Lower lobe of right lung (tissue), 2 donors: ENCODE measurements around the gene DCAF15. TPM values are rescaled to one million over a fixed set of nuclear protein-coding genes. Genes with fewer than 3 reads are reported as not detected.
"Not testable (repeated sequence)": the region's sequence is repeated elsewhere in the genome, so short reads cannot be mapped to it uniquely, and the experiment has no call there.

Source experiments
- ATAC-seq, 2 donors: fragments of 200-7000 bp; cut with Tn5 transposase; one replicate each; pipeline ENCODE4 v1.9.1; 2020 to 2022; ENCODE audit warnings: mild to moderate bottlenecking in 2 of 2, moderate library complexity in 2 of 2
- DNase-seq: peaks from one replicate; pipeline ENCODE4 v3.0.0-alpha.2; 2020
- H3K27ac ChIP-seq: fragments of 200-600 bp; one replicate; pipeline ENCODE4 v1.8.0; 2022
- H3K27me3 ChIP-seq: fragments of 200-600 bp; one replicate; pipeline ENCODE4 v1.8.0; 2022; ENCODE audit warnings: low read depth
- H3K36me3 ChIP-seq: fragments of 200-600 bp; one replicate; pipeline ENCODE4 v1.8.0; 2022; ENCODE audit warnings: mild to moderate bottlenecking
- H3K4me1 ChIP-seq: fragments of 200-600 bp; one replicate; pipeline ENCODE4 v1.8.0; 2022
- H3K4me3 ChIP-seq: fragments of 200-600 bp; one replicate; pipeline ENCODE4 v1.8.0; 2022; ENCODE audit warnings: mild to moderate bottlenecking
- H3K9me3 ChIP-seq: fragments of 200-600 bp; one replicate; pipeline ENCODE4 v1.8.0; 2022
- intact Hi-C: fragments of 100-400 bp; cut with DNase I; formaldehyde crosslinking; loops from one replicate; pipeline ENCODE4 v1.11.0; 2022
- total RNA-seq: library from RNA; stranded (reverse); fragmentation: NEBNext Ultra II Directional; extraction: Animal tissue kit (Norgen Biotek cat#: 25700); gene quantifications from one replicate; pipeline ENCODE4 v1.2.1, GENCODE V29; 2021
- TF ChIP-seq, protein P1 (sequence below): fragments of 200-600 bp; IDR thresholded peaks from one replicate; pipeline ENCODE4 v1.8.0; 2022; ENCODE audit warnings: antibody characterized with exemption, mild to moderate bottlenecking
- donor health status: DM: no; HTN: yes; CAD: no; lungs with severe emphysema.

DCAF15 gene
- total RNA-seq, 1 donor from 2014 or later, result 28.4 TPM

DNA sequence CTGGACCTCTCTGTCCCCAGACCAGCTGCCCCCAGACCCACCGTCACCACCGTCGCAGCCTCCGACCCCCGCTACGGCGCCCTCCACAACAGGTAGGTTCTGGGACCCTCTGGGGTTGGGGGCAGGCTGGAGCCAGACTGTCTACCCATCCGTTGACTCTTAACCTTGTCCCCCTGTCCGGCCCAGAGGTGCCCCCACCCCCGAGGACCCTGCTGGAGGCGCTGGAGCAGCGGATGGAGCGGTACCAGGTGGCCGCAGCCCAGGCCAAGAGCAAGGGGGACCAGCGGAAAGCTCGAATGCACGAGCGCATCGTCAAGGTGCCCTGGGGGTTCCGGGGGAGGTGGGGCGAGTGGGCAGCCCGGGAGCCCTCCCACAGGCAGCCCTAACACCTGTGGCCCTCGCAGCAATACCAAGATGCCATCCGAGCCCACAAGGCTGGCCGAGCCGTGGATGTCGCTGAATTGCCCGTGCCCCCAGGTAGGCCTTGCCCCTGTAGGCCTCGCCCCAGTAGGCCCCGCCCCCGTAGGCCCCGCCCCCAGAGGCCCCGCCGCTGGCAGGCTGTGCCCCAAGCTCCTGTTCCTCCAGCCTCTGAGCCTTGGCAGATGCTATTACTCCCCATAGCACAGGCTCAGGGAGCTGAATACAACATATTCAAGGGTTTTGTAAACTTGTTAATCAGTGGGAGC is 33.4 kb upstream of the DCAF15 start:
- Histone ChIP-seq H3K4me3 (no peak overlapping the region), H3K4me1 (peaks cover 10% of the 10 kb centered on the region), H3K27me3 (no peaks in the 10 kb centered on the region), H3K36me3 (peaks cover 95% of the 10 kb centered on the region), H3K9me3 (no peaks in the 10 kb centered on the region), H3K27ac (no peak overlapping the region)
- TF ChIP-seq, protein P1, sequence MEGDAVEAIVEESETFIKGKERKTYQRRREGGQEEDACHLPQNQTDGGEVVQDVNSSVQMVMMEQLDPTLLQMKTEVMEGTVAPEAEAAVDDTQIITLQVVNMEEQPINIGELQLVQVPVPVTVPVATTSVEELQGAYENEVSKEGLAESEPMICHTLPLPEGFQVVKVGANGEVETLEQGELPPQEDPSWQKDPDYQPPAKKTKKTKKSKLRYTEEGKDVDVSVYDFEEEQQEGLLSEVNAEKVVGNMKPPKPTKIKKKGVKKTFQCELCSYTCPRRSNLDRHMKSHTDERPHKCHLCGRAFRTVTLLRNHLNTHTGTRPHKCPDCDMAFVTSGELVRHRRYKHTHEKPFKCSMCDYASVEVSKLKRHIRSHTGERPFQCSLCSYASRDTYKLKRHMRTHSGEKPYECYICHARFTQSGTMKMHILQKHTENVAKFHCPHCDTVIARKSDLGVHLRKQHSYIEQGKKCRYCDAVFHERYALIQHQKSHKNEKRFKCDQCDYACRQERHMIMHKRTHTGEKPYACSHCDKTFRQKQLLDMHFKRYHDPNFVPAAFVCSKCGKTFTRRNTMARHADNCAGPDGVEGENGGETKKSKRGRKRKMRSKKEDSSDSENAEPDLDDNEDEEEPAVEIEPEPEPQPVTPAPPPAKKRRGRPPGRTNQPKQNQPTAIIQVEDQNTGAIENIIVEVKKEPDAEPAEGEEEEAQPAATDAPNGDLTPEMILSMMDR, result no peak
- intact Hi-C loops, result no loop called here
- DNase-seq (no peak), ATAC-seq (peak in 1 of 2 donors; percentile 18)

DNA sequence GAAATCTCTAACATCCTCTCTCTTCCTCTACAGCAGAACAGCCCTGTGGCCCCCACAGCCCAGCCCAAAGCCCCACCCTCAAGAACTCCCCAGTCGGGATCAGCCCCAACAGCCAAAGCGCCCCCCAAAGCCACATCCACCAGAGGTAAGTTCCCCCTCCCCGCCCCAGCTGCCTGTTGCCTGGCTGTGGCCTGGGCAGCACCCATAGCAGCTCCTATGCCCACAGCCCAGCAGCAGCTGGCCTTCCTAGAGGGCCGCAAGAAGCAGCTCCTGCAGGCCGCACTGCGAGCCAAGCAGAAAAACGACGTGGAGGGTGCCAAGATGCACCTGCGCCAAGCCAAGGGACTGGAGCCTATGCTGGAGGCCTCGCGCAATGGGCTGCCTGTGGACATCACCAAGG is 31.8 kb upstream of the DCAF15 start:
- H3K27me3 ChIP-seq, result no peaks in the 10 kb centered on the region

DNA sequence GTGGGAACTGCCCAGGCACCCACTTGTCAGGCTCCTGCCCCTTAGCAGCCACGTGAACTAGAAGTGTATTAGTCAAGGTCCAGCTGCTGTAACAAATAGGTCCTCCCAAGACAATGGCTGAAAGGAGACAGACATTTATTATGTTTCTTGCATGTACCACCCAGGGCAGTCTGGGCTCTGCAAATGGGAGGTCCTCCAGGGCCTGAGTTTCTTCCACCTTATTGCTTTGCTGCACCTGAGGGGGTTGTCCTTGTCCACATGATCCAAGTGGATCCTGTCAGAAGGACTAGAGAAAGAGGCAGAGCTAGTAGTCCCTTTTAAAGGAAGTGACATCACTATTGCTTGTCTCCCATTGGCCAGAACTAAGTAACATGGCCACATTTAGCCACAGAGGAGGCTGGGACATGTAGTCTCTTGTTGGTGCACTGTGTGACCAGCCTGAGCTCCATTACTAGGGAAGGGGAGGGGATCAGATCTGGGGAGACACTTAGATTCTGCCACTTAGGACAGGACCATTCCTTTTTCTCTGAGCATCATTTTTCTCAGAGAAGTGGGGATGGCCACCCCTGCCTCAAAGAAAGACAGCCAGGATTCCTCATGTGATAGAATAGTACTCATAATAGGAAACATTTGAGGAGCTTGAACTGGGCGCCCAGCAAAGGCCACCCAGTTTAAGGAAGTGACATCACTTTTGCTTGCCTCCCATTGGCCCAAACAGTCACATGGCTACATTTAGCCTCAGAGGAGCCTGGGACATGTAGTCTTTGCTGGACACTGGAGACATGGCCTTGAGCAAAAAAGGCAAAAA is 31.2 kb upstream of the DCAF15 start:
- Histone ChIP-seq H3K27me3 (no peaks in the 10 kb centered on the region), H3K4me1 (peaks cover 12% of the 10 kb centered on the region), H3K4me3 (no peak overlapping the region), H3K27ac (no peak overlapping the region), H3K36me3 (peaks cover 88% of the 10 kb centered on the region), H3K9me3 (no peaks in the 10 kb centered on the region)
- peak; percentile 34 to 47 for ATAC-seq
- TF ChIP-seq, protein P1, result no peak
- no peak for DNase-seq
- intact Hi-C loops, result no loop called here

More for the DNA sequence above, 31.8 kb upstream of the DCAF15 start:
- H3K9me3 ChIP-seq, result no peaks in the 10 kb centered on the region
- no peak overlapping the region for H3K4me3 ChIP-seq
- DNase-seq (no peak), ATAC-seq (no peak)
- TF ChIP-seq, protein P1, result no peak
- H3K4me1 ChIP-seq, result peaks cover 10% of the 10 kb centered on the region
- no peak overlapping the region for H3K27ac ChIP-seq
- peaks cover 92% of the 10 kb centered on the region for H3K36me3 ChIP-seq
- intact Hi-C loops, result no loop called here

DNA sequence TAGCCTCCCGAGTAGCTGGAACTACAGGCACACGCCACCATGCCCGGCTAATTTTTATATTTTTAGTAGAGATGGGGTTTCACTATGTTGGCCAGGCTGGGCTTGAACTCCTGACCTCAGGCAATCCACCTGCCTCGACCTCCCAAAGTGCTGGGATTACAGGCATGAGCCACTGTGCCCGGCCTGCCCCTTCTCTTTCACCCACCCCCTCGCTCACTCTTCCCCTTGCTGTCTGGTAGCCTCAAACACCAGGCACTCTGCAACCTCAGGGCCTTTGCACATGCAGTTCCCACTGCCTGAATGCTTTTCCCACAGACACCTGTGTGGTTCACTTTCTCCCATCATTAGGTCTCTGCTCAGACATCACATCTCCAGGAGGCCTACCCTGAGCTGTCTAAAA is 30.2 kb upstream of the DCAF15 start:
- peaks cover 20% of the 10 kb centered on the region for H3K4me1 ChIP-seq
- H3K36me3 ChIP-seq, result peaks cover 89% of the 10 kb centered on the region
- ATAC-seq, DNase-seq, H3K4me3 ChIP-seq, intact Hi-C loops, H3K27me3 ChIP-seq, H3K9me3 ChIP-seq, H3K27ac ChIP-seq: not testable (repeated sequence)

DNA sequence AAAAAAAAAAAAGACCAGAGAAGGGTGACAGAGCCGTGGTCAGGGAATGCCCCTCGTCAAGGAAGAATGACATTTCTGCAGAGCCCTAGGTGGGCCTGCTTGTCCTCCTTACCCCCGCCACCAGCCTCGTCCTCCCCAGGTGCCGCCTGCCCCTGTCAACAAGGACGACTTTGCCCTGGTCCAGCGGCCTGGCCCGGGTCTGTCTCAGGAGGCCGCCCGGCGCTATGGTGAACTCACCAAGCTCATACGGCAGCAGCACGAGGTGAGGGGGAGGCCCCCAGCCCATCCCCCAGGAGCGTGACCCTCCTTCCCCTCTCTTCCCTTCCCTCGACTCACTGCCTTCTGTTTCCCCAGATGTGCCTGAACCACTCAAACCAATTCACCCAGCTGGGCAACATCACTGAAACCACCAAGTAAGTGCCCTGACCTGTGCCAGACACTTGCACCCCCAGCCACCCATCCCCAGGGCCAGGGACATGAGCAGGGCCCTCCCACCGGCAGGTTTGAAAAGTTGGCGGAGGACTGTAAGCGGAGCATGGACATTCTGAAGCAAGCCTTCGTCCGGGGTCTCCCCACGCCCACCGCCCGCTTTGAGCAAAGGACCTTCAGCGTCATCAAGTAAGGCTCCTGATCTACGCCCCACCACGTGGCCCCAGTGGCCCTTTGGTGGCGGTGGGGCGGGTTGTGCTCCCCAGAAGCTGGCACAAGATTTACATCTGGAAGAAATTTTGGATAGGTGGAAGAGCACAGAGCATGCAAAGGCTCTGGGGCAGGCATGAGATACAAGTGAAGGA is 28.9 kb upstream of the DCAF15 start:
- ATAC-seq (no peak), DNase-seq (no peak)
- no peaks in the 10 kb centered on the region for H3K27me3 ChIP-seq
- peaks cover 91% of the 10 kb centered on the region for H3K36me3 ChIP-seq
- H3K9me3 ChIP-seq, result no peaks in the 10 kb centered on the region
- peaks cover 11% of the 10 kb centered on the region for H3K4me1 ChIP-seq
- no peak overlapping the region for H3K27ac ChIP-seq
- TF ChIP-seq, protein P1, result no peak
- intact Hi-C loops, result no loop called here
- no peak overlapping the region for H3K4me3 ChIP-seq
